Stimulated activated CD4-positive, alpha-beta T cell treated with anti-CD3 and anti-CD28 coated beads, Interleukin-2, amount 100 ng/mL, for 48 hours (primary cell): ENCODE results near the gene NWD2.
A peak's percentile ranks its signal among the peaks of the same experiment; 100 is the strongest.

Experiments
- DNase-seq, 2 donors: peaks; one replicate each; pipeline ENCODE4 v3.0.0-alpha.2; 2020

Gene NWD2

DNA sequence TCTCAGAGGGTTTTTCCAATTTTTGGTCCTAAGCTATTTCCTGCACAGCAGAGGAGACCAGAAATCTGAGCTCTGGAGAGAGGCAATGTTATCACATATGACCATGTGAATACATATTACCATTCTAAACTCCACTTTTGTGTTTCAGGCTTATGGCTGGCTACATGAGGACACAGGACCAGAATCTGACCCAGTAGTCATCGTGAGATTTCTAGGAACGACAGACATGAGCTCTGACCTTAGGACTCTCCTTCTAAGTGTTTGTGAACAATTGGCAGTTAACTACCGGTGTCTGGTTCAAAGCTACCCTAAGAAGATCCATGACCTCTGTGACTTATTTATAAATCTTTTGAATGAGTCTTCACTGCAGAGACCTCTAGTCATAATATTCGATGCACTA, 198.6 kb downstream of the NWD2 start:
- no peak for DNase-seq

DNA sequence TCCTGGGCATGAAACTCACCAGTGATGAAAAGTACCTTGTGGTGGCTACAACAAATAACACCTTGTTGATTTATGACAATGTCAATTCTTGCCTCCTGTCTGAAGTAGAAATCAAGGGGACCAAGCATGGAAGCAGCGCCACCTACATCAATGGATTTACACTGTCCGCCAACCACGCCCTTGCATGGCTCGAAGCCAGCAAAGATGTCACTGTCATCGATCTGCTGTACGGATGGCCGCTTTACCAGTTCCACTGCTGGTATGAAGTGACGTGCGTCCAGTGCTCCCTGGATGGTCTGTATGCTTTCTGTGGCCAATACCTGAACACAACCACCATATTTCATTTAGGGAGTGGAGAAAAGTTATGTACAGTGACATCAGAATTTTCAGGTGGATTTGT, 200.5 kb downstream of the NWD2 start:
- DNase-seq = no peak

DNA sequence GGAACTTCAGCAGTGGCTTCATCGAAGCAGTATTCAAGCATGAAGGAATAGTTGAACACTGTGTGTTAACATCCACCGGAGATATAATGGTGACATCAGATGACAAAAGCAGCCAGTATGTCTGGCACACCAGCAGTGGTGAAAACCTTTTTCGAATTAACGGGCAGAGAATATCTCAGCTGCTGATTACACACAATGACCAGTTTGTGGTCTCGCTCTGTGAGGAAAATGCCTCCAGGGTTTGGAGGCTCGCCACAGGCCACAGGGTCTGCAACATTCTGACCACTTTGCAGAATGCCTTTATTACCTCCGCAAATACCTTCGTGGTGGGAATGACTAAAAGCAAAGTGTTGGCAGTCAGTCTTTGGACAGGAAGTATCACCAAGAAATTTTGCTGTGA, 201.5 kb downstream of the NWD2 start:
- DNase-seq = no peak

DNA sequence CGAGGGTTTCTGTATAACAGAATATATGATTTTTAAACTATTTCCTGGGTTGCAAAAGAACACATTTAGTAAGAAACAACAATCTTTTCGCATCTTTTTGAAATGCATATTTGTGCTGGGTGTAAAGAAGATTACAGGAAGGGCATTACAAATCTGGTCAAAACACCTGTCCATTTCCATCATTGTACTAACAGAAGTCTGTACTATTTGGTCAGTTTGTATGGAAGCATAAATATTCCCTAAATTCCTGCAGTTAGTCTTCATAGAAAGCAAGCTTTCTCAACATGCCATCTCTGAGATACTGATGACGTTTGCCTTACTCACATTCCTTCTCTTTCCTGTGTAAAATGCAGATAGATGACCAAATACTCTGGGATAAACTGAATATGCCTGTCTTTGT, 203.3 kb downstream of the NWD2 start:
- no peak for DNase-seq

DNA sequence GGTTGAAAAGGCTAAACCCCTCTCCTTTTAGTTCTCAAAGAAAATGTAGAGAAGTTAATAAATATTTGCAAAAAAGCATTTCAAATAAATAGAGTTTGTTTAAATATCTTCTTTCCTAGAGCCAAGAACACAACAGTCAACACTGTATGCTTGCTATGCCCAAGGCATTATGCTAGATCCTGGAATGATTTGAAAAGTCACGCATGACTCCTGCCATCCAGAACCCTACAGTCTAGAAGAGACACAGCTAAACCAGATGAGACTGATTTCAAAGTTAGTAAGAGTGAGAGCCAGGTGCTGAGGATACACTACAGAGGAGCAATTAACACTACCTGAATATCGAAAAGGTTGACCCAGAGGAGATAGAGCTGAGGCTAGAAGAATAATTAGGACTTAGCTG, 205.8 kb downstream of the NWD2 start:
- no peak for DNase-seq

DNA sequence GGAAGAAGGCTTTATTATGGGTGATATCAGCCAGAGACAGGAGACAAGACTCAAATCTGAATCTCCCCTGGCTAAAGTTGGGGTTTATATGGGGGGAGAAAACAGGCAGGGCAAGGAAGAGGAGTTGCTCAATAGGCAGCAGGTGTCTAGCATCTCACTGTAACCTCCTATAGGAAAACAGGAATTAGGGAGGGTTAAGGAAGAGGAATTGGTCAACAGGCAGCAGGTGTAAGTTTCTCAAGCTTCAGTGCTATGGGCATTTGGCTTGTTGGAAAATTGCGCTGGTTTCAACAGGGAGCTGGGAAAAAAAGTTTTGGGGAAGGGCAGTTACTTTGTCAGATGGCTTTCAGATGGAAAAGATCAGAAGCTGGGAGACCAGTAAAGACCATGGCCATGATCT, 206.4 kb downstream of the NWD2 start:
- no peak for DNase-seq

DNA sequence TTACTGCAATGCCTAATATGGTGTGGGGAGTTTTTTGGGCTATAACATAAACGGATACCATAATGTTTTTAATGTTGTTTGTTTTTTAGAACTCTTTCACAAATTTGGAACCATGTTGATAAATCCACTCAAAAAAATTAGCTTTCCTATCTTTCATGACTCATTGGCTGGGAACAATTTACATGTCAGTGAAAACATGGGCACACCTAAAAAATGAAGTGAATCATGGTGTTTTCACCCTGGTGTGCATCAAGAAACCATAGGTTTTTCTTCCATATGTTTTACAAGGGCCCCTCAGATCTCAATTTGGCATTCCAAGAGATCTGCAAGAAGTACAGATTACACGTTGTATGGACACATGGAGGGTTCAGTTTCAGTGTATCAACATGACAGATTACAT, 207.1 kb downstream of the NWD2 start:
- no peak for DNase-seq

DNA sequence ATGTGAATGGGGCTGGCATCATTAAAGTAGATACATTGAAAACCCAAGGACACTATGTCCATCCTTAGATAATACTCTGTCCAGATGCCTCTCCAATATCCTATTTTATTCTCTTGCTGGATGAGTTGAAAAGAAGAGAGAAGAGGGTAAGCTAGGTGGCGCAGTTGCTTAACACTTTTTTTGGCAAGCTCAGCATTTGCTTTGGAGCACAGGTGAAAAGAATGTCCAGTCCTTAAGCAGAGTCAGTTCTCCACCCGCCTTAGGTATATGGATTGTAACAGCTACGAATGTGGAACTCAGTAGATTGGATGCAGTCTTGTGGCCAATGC, 208.4 kb downstream of the NWD2 start:
- DNase-seq = peak; percentile 24 to 42

DNA sequence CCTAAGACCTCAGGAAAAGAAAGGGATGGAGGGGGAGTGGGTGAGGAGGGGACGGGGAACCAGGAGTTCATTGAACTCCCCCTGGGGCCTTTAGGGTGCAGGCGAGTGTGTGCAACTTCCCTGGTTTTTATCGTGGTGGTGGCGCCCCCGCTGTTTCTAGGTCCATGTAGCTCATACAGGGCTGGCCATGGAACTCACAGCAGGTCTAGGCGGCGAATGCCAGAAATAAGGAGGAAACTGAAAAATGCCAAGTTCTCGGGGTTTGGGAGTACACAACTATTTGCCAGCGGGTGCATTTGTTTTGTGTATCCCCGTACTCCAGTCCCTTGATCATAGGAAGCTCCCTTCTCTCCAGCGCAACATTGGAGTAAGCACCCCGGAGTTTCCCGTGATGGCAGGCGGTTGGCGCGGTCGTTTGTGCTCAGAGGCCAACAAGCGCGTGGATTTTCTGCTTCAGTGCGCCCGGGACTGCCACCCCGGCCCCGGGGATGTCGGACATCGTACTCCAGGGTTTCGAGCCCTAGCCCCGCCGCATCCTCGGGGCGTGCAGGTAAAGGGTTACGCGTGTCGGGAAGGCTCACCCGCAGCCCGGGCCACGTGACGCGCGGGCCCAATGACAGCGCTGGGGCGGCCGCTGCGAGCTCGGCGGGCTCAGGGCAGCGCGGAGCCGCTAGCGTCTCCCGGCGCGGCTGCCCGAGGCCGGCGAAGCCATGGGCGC, 208.9 kb downstream of the NWD2 start:
- peak; percentile 27 to 52 for DNase-seq

DNA sequence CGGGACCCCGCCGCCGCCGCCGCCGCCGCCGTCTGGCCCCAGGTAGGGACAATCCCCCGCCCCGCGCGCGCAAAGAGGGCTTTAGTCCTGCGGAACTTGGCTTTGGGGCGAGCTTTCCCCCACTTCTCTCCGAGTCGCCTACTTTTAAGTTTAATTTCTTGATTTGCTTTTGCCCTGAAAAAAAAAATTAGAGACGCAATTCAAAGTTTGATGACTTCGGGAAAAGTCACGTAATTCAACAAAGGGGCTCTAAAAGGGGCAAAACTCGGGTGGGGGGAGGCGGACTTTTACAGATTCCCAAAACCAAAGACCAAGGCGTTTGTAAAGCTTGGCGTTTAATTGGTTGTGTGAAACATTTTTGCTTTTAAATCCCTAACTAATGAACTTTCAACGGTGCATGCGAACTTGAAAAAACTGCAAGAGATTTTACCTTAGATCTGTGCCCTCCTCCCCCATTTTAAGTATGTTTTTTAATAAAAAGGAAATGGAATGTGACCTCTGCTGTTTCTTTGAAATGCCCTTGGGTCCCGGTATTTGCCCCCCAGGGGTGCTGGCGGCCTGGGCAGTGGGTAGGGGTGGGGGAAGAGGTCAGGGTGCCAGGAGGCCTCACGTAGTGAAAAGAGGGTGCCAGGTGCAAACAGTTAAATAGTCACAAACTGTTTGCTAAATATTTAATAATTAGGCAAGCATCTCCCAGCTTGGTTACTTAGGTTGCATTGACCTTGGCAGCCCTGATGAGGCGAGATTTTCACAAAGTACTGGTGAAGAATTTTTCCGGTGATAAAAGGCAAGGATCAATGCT, 209.7 kb downstream of the NWD2 start:
- DNase-seq = no peak

DNA sequence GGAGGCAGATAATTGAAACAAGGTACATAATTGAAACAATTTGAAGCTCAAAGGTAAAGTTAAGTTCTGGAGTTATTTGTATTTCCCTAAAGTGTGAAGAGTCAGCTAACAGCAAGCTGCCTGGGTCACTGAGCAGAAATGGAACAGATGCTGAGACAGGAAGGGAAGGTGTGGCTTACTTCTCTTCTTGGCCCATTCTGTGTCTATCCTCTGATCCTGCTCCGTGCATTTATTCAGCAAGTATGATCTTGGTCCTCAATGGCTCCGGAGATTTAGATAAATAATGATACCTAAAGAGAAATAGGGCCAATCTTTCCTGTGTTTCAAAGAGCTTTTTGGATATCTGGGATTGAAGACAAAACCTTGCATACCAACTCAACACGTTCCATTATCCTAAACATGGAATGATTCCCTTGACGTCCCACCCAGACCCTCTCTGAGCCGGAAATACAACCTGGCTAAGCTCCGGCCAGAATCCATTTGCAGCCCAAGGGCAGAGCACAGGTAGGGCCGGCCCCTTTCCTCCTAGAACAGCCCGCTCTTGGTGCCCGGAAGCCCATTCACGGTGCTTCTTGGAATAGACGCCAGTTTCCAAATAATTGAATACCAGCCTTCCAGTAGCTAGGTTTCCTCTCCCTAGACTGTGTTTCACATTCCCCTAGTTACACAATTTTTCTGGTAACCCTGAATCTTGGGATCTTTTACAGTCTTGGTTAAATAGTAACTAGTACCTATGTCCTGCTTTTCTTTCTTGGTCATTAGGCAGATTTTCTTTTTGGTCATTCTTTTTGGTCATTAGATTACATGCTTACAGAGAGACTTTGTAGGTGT, 211.0 kb downstream of the NWD2 start:
- DNase-seq = no peak

DNA sequence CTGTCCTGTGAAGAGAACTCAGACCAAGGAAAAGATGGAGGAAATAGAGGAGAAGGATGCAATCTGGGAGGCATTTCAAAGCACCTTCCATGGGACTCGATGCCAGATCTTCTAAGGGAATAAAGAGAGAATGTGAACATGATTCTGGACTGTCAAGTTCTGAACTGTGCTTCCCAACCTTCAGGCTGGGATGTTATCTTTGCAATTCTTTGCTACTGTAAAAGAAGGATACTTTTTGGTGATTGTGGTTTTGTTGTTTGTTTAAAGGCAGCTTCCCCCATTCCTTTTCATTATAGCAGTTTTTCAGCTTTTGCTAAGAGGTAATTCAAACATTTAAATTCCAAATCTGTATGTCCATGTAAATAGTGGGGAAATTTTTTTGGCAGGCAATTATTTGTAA, 217.3 kb downstream of the NWD2 start:
- DNase-seq = no peak

DNA sequence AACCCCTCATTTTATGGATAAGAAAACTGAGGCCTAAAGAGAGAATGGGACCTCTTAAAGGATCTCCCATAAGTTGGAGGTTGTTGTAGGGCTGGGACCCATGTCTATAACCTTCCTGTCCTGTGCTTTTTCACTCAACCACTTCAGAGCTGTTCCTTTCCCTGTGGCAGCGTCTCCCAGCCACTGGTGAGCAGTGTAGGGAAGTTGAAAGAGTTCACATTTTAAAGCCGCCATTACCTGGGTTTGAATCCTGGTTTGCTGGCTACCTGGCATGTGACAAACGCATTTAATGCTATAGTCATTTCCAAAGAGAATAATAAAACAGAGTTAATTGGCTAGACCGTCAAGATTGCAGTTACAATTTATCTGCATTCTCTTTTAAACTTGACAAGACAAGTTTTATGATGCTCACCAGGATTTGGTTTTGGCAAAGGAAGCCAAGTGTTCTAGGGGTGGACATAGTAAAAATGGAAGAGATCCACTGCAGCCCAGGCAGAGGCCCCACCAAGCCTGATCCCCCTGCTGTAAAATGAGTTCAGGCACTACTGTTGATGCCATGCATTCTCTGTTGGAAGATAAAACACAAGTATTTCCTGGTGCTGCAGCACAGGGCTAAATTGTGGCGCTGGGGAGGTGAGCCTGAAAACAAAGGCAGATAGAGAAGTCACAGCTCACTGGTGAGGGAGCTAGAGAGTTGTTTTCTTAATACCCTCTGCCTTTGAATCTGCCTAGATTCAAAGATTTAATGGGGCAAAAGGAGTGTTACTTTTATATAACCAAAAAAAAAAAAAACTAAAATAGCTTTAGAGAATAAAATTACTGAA, 218.7 kb downstream of the NWD2 start:
- no peak for DNase-seq

DNA sequence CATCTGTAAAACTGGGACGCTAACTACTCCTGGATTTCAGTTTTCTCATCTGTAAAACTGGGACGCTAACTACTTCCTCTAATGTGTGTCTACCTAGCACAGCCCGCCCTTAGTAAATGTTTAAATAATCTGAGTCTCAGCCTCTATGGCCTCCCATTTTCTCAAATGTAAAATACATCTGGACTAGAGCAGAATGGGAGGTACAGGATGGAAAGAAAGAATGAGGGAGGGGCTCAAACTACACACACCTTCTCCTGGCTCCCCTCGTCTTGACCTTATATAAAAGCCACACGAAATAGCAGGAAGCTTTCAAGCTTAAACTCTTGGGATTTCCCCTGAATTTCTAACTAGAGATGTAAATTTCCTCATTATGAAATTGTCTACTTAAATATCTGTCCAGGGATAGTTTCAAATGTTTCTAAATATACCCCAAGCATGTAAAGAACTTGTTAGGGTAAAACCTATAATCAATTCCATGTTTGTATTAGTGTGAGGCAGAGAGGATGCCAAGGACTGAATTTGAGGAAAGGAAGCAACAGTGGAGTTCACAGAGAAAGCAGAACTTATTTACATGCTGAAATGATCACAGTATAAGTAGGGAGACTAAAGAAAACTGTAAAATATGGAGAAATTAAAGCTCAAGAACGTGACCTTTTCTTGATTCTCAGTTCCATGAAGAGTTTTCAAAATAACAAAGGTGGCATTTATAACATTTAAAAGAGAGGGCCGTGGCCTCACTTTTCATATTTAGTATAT, 220.0 kb downstream of the NWD2 start:
- DNase-seq = no peak

DNA sequence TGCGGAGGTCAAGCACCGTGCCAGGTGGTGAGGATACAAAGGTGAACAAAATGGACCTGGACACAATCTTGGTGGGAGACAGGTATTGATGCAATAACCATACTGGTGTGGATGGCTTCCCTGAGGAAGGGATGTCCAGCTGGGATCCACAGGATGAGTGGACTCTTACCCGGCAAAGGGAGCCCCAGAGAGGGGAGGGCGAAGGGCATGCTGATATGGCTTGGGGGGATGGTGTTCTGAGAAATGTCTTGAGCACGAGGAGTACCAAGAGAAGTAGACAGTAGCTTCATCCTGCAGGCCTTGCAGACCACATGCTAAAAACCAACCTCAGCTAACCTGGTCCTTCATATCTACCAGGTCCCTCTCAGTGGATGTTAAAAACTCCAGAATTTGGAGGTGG, 220.8 kb downstream of the NWD2 start:
- no peak for DNase-seq

DNA sequence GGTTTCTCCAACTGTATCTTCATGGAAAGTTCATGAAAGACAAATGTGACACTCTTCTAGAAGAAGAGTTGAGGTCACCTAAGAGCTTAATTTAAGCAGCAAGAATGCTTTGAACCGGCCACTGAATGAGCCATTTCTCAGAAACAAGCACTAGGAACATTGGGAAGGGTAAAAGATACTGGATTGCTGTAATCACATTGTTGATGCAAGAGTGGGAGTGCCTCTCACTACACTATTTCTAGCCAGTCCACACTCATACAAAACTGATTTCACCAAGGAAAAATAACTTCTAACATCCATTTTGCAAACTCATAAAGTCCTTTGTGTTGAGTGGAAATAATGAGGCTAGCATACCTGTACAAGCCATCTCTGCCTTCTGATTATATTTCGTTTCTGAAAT, 221.3 kb downstream of the NWD2 start:
- no peak for DNase-seq

DNA sequence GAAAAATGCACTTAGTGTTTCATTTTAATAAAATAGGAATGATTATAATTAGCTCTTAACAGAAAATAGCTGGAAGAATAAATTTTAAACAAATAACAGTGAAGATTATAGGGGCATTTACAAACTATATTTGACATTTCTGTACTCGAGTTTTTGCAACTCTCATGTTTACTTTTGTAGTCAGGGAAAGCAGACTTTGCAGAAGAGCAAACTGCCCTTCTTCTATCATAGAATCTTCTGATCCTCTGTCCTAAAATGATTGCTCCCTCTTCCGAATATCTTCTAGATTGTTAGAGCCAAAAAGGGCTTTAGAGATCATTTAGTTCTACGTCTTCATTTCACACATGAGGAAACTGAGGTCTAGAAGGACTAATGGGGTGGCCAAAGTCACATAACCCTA, 222.7 kb downstream of the NWD2 start:
- no peak for DNase-seq

DNA sequence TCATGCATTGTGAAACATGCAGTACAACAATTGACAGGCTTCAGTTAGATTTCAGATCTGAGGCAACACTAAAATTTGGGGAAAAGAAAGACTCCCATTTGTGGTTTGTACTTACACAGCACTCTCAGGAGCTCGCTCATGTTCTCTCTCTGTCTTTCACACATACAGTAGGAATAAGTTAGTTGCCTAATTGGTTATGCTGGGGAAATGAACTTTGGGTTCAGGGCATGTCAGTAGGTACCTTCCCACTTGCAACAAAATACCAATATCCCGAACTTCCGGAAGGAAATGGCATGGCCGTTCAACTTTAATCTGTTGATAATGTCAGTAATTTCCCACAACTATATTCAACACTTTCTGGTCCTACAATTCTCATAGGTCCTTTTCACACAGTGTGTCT, 223.3 kb downstream of the NWD2 start:
- no peak for DNase-seq

DNA sequence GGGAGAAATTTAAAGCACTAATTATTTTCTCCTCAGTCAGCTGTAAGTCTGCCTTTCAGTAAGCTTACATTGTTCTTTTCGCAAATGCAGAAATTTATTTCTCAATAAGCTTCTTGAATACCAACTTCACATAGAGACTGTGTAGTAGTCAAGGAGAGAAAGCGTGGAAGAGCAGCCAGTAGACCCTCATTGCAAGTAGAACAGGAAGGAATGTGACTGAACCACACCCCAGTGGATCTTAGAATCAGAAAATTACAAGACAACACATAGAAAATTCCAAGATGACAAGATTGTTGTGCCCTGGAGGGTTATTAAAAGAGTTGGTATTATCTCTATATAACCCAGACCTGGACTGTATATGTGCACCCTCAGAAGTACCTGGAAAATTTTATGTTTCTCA, 224.7 kb downstream of the NWD2 start:
- no peak for DNase-seq

DNA sequence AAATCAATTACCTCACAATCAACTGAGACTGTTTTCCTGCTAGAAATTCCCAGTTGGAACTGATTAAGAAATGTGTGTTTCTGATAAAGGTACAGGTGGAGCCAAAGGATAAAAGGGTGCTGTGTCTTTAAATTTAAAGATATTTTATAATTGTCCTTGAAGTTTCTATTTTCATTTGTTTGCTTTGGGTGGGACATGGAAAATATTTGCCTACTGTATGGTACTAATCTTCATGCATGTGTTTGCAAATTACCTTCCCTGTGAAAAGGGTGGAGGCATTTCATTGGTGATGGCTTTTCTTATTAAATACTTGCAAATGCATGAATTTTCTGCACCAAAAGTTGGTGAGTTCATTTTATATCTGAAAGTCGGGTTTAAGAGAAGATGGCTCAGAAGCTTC, 225.7 kb downstream of the NWD2 start:
- no peak for DNase-seq

DNA sequence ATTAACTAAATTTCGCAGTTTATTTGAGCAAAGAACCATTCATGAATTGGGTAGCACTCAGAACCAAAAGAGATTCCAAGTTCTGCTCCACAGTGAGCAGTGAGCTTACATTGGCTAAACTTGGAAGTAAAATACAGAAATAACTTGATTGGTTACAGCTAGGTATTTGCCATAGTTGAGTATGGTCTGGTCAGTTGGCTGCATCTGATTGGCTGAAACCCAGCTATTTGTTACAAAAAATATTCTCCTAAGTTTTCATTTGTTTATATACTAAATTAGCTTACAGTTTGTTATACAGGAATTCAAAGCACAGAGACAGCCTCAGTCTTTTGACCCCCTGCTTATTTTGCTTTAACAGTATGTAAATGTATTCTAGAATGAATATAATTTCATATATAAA, 226.6 kb downstream of the NWD2 start:
- DNase-seq = no peak

DNA sequence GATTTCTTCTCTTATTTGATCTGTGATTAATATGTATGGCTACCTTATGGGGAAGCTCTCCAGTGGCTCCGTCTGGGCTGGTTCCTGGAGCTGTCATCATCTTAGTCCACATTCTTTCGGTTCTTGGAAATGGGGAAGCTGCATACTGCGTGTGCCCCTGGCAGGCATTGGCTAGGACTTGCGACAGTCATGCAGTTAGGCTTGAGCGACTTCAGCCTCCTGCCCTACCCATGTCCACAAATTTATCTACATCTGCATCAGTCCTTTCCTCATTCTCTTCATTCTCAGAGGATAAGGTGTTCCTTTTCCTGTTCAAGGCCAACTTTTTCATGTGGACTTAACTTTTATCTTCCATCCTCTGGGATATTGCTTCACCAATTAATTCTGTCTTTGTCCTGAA, 227.4 kb downstream of the NWD2 start:
- no peak for DNase-seq
